GM12878 (cell line): ENCODE results near the gene RALGDS.

Experiments
- MLLT1 ChIP-seq: fragments of 450-650 bp; IDR thresholded peaks from 2 replicates; pipeline ENCODE4 v1.6.1; 2016; ENCODE audit warnings: mild to moderate bottlenecking
- NBN ChIP-seq: fragments of 450-650 bp; IDR thresholded peaks from 2 replicates; pipeline ENCODE4 v1.6.1; 2016
- POLR2AphosphoS5 ChIP-seq: IDR thresholded peaks from 2 replicates; pipeline ENCODE4 v1.6.1; 2011; ENCODE audit warnings: mild to moderate bottlenecking, low read length, inconsistent platforms
- TAF1 ChIP-seq: IDR thresholded peaks from 2 replicates; pipeline ENCODE4 v1.6.1; 2011; ENCODE audit warnings: mild to moderate bottlenecking, low read depth, low read length, borderline replicate concordance

- no peak for TF ChIP-seq NBN
- no peak for TF ChIP-seq MLLT1
- peak; percentile 46; the same call in 1 of the 2 replicates for TF ChIP-seq POLR2AphosphoS5
- no peak for TF ChIP-seq TAF1
Measured at GRCh38 chr9:133141833-133142595, 21.0 kb upstream of the RALGDS start.
